ENCODE results near the gene VRK3. TPM values are rescaled to one million over a fixed set of nuclear protein-coding genes. Genes with fewer than 3 reads are reported as not detected.
A peak's percentile ranks its signal among the peaks of the same experiment; 100 is the strongest.

The VRK3 gene
- total and polyA plus RNA-seq, 2 donors (not counting 1 experiment from before 2014, with no cell fraction given) = 26.9 to 40.6 TPM

DNA sequence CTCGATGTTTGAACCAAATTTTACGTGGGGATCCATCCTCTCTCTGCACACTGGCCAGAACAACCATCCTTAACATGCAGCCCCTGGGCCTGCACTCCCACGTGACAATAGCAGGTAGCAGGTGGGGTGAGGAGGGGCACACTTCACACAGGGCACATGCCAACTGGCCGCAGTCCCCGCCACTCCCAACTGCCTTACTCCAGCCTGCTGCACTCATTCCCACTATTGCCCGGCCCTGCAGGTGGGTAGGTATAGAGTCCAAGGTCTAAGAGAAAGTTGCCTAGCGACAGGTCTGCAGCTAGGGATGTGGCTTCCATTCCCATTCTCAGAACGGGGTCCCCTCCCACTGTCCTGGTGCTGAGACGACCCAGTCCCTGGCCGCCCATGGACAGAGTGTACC, 18.0 kb downstream of the VRK3 start:
- no peak overlapping the region for H3K4me3 ChIP-seq (replicated peaks in 1 of 4; ENCODE audit: control extremely low read depth in 1 of 4, insufficient read depth in 1 of 4, low read depth in 3 of 4, low read length in 4 of 4)
- DNase-seq (ENCODE audit: low read depth in 2 of 2) = no peak
- no peaks in the 10 kb centered on the region for H4K20me1 ChIP-seq (ENCODE audit: control insufficient read depth, extremely low read depth, insufficient read depth, low read length)
- no peak overlapping the region for H2AFZ ChIP-seq (ENCODE audit: low read length)
- no peak overlapping the region for H3K4me2 ChIP-seq (ENCODE audit: extremely low read depth, insufficient read depth, low read length)
- H3K4me1 ChIP-seq (ENCODE audit: control insufficient read depth, extremely low read depth, insufficient read depth, low read length) = peaks cover 8% of the 10 kb centered on the region
- TF ChIP-seq, protein P1, sequence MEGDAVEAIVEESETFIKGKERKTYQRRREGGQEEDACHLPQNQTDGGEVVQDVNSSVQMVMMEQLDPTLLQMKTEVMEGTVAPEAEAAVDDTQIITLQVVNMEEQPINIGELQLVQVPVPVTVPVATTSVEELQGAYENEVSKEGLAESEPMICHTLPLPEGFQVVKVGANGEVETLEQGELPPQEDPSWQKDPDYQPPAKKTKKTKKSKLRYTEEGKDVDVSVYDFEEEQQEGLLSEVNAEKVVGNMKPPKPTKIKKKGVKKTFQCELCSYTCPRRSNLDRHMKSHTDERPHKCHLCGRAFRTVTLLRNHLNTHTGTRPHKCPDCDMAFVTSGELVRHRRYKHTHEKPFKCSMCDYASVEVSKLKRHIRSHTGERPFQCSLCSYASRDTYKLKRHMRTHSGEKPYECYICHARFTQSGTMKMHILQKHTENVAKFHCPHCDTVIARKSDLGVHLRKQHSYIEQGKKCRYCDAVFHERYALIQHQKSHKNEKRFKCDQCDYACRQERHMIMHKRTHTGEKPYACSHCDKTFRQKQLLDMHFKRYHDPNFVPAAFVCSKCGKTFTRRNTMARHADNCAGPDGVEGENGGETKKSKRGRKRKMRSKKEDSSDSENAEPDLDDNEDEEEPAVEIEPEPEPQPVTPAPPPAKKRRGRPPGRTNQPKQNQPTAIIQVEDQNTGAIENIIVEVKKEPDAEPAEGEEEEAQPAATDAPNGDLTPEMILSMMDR (conservative IDR thresholded peaks at IDR 0.05 in 1 of 2, IDR thresholded peaks at IDR 0.05 in 1 of 2; ENCODE audit: low read depth in 1 of 2, low read length in 2 of 2) = no peak
- TF ChIP-seq EZH2 (IDR thresholded peaks at IDR 0.05; ENCODE audit: low read length, missing control alignments) = no peak
- H3K9me3 ChIP-seq (ENCODE audit: control insufficient read depth, insufficient read depth, low read depth, low read length) = no peaks in the 10 kb centered on the region
- no peak overlapping the region for H3K9ac ChIP-seq (ENCODE audit: insufficient read depth, low read length)
- no peaks in the 10 kb centered on the region for H3K79me2 ChIP-seq (ENCODE audit: control insufficient read depth, insufficient read depth, low read length)
- no peaks in the 10 kb centered on the region for H3K27me3 ChIP-seq (ENCODE audit: control insufficient read depth, insufficient read depth, low read length)
- peaks cover 14% of the 10 kb centered on the region for H3K36me3 ChIP-seq (ENCODE audit: control insufficient read depth, insufficient read depth, low read length)
- H3K27ac ChIP-seq (ENCODE audit: insufficient read depth, low read length) = no peak overlapping the region

GRCh38 chr19:50005428-50005827, 19.7 kb downstream of the VRK3 start:
- no peak overlapping the region for H2AFZ ChIP-seq (ENCODE audit: low read length)
- H3K27ac ChIP-seq (ENCODE audit: insufficient read depth, low read length) = no peak overlapping the region
- no peak for DNase-seq (ENCODE audit: low read depth in 2 of 2)
- H4K20me1 ChIP-seq (ENCODE audit: control insufficient read depth, extremely low read depth, insufficient read depth, low read length) = no peaks in the 10 kb centered on the region
- no peaks in the 10 kb centered on the region for H3K27me3 ChIP-seq (ENCODE audit: control insufficient read depth, insufficient read depth, low read length)
- no peak overlapping the region for H3K4me2 ChIP-seq (ENCODE audit: extremely low read depth, insufficient read depth, low read length)
- no peak for TF ChIP-seq EZH2 (IDR thresholded peaks at IDR 0.05; ENCODE audit: low read length, missing control alignments)
- TF ChIP-seq, protein P1 (conservative IDR thresholded peaks at IDR 0.05 in 1 of 2, IDR thresholded peaks at IDR 0.05 in 1 of 2; ENCODE audit: low read depth in 1 of 2, low read length in 2 of 2) = no peak
- H3K36me3 ChIP-seq (ENCODE audit: control insufficient read depth, insufficient read depth, low read length) = peaks cover 21% of the 10 kb centered on the region
- peaks cover 8% of the 10 kb centered on the region for H3K4me1 ChIP-seq (ENCODE audit: control insufficient read depth, extremely low read depth, insufficient read depth, low read length)
- H3K4me3 ChIP-seq (replicated peaks in 1 of 4; ENCODE audit: control extremely low read depth in 1 of 4, insufficient read depth in 1 of 4, low read depth in 3 of 4, low read length in 4 of 4) = no peak overlapping the region
- H3K79me2 ChIP-seq (ENCODE audit: control insufficient read depth, insufficient read depth, low read length) = no peaks in the 10 kb centered on the region
- H3K9me3 ChIP-seq (ENCODE audit: control insufficient read depth, insufficient read depth, low read depth, low read length) = no peaks in the 10 kb centered on the region
- H3K9ac ChIP-seq (ENCODE audit: insufficient read depth, low read length) = no peak overlapping the region

DNA sequence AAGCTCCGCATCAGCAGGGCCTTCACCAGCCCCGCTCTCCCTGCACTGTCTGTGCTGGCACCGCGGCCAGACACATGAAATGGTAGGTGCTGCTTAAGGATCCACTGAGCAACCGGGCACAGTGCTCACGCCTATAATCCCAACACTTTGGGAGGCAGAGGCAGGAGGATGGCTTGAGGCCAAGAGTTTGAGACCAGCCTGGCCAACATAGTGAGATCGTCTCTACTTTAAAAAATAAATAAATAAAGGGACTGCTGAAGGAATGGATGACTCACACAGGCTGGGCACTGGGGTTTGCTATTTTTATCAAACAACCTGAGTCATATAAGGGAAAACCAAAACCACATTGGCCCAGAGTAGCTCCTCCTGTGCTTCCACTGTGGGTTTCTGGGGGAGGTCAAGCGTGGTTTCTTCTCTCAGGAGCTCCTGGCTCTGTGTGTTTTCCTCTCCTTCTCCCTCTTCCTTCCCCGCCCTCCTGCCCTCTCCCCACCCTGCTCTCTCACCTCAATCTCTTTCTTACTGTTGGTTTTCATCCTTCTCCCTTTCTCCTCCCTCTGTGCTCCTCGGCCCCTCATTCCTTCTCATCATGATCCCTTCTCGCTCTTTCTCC, 21.3 kb downstream of the VRK3 start:
- H3K27me3 ChIP-seq (ENCODE audit: control insufficient read depth, insufficient read depth, low read length) = no peaks in the 10 kb centered on the region
- DNase-seq (ENCODE audit: low read depth in 2 of 2) = peak; percentile 95 to 97
- H3K4me1 ChIP-seq (ENCODE audit: control insufficient read depth, extremely low read depth, insufficient read depth, low read length) = peaks cover 8% of the 10 kb centered on the region
- H3K4me3 ChIP-seq (replicated peaks in 1 of 4; ENCODE audit: control extremely low read depth in 1 of 4, insufficient read depth in 1 of 4, low read depth in 3 of 4, low read length in 4 of 4) = peak overlapping the region in 1 of 4 experiments; percentile 6
- peak overlapping the region; percentile 17 for H3K4me2 ChIP-seq (ENCODE audit: extremely low read depth, insufficient read depth, low read length)
- H3K9ac ChIP-seq (ENCODE audit: insufficient read depth, low read length) = no peak overlapping the region
- TF ChIP-seq, protein P1 (conservative IDR thresholded peaks at IDR 0.05 in 1 of 2, IDR thresholded peaks at IDR 0.05 in 1 of 2; ENCODE audit: low read depth in 1 of 2, low read length in 2 of 2) = no peak
- TF ChIP-seq EZH2 (IDR thresholded peaks at IDR 0.05; ENCODE audit: low read length, missing control alignments) = no peak
- H3K9me3 ChIP-seq (ENCODE audit: control insufficient read depth, insufficient read depth, low read depth, low read length) = no peaks in the 10 kb centered on the region
- H3K27ac ChIP-seq (ENCODE audit: insufficient read depth, low read length) = peak overlapping the region; percentile 67
- no peak overlapping the region for H2AFZ ChIP-seq (ENCODE audit: low read length)
- H3K36me3 ChIP-seq (ENCODE audit: control insufficient read depth, insufficient read depth, low read length) = peaks cover 27% of the 10 kb centered on the region
- H4K20me1 ChIP-seq (ENCODE audit: control insufficient read depth, extremely low read depth, insufficient read depth, low read length) = no peaks in the 10 kb centered on the region
- H3K79me2 ChIP-seq (ENCODE audit: control insufficient read depth, insufficient read depth, low read length) = no peaks in the 10 kb centered on the region
